Ascending aorta (tissue), 2 donors: Measurements from ENCODE around the gene RBM45. TPM values are rescaled to one million over a fixed set of nuclear protein-coding genes. Genes with fewer than 3 reads are reported as not detected.

Experiments used
- DNase-seq, 2 donors: peaks; one replicate each; pipeline ENCODE4 v3.0.0-alpha.2; 2019; ENCODE audit warnings: low spot score in 2 of 2
- H3K27ac ChIP-seq, 2 donors: fragments of 200-600 bp; sonication (generic); one replicate each; pipeline ENCODE4 v1.5.1; 2016 to 2017; ENCODE audit warnings: mild to moderate bottlenecking in 1 of 2
- H3K27me3 ChIP-seq: fragments of 200-600 bp; sonication (generic); one replicate; pipeline ENCODE4 v1.5.1; 2017
- H3K36me3 ChIP-seq, 2 donors: fragments of 200-600 bp; sonication (generic); one replicate each; pipeline ENCODE4 v1.5.1; 2016
- H3K4me1 ChIP-seq, 2 donors: fragments of 200-600 bp; sonication (generic); one replicate each; pipeline ENCODE4 v1.5.1; 2016 to 2017; ENCODE audit warnings: mild to moderate bottlenecking in 1 of 2
- H3K4me3 ChIP-seq, 2 donors: fragments of 200-600 bp; sonication (generic); one replicate each; pipeline ENCODE4 v1.5.1; 2016 to 2017; ENCODE audit warnings: mild to moderate bottlenecking in 1 of 2
- H3K9me3 ChIP-seq, 2 donors: fragments of 200-600 bp; sonication (generic); one replicate each; pipeline ENCODE4 v1.5.1; 2016
- CTCF ChIP-seq, 3 experiments: fragments of 200-600 bp in 2 of 3; fragments of 450-650 bp in 1 of 3; sonication (generic) in 2 of 3; IDR thresholded peaks; one replicate each; pipeline ENCODE4 v1.5.1; 2016 to 2019; ENCODE audit warnings: antibody characterized with exemption in 3 of 3, mild to moderate bottlenecking in 1 of 3, moderate library complexity in 1 of 3
- intact Hi-C: fragments of 100-400 bp; cut with DNase I; formaldehyde crosslinking; loops from one replicate; pipeline ENCODE4 v1.15.1; 2023
- total RNA-seq: library from RNA; depleted of rRNA; stranded (reverse); fragments of >200 nt; gene quantifications from one replicate; pipeline ENCODE4 v1.1.0, GENCODE V29; 2016

Gene RBM45
- 2.8 TPM for total RNA-seq

GRCh38 chr2:178112202-178113152 lies at the start of gene RBM45:
RBM45 (plus strand) TSS chr2:178112437; CDS start chr2:178112547, 110 bp downstream.
- peak within 1 kb of the TSS; percentile 84 to 94 for H3K4me3 ChIP-seq
- intact Hi-C loops, result loop anchor here (2.0 to 5.0 kb wide), 5 partner anchors 82 to 365 kb away; partner anchors contain the start of genes FKBP7 and OSBPL6
- no peaks in the 10 kb centered on the region for H3K27me3 ChIP-seq
- H3K9me3 ChIP-seq, result no peaks in the 10 kb centered on the region
- DNase-seq, result peak; percentile 54 to 96
- H3K27ac ChIP-seq, result peak within 1 kb of the TSS; percentile 66 to 77
- peaks cover 0 to 6% of the 10 kb centered on the region in 2 donors for H3K4me1 ChIP-seq
- no peaks in the 10 kb centered on the region for H3K36me3 ChIP-seq
- TF ChIP-seq CTCF (IDR thresholded peaks at IDR 0.05), result peak; percentile 88 to 97 (median 94)

- Histone ChIP-seq H3K27me3 (no peaks in the 10 kb centered on the region), H3K4me3 (no peak overlapping the region), H3K36me3 (no peaks in the 10 kb centered on the region), H3K9me3 (no peaks in the 10 kb centered on the region), H3K4me1 (no peaks in the 10 kb centered on the region), H3K27ac (no peak overlapping the region)
- no peak for DNase-seq
- TF ChIP-seq CTCF (IDR thresholded peaks at IDR 0.05), result no peak
- intact Hi-C loops, result no loop called here
Observed at GRCh38 chr2:178066324-178066723, 45.9 kb upstream of the RBM45 start.

- H3K4me1 ChIP-seq, result no peaks in the 10 kb centered on the region
- no peak for DNase-seq
- H3K4me3 ChIP-seq, result no peak overlapping the region
- H3K9me3 ChIP-seq, result no peaks in the 10 kb centered on the region
- H3K27me3 ChIP-seq, result no peaks in the 10 kb centered on the region
- H3K36me3 ChIP-seq, result no peaks in the 10 kb centered on the region
- H3K27ac ChIP-seq, result no peak overlapping the region
- intact Hi-C loops, result no loop called here
- TF ChIP-seq CTCF (IDR thresholded peaks at IDR 0.05), result no peak
Observed at GRCh38 chr2:178066890-178067669, 45.2 kb upstream of the RBM45 start.

GRCh38 chr2:178068823-178069454 lies 43.3 kb upstream of the RBM45 start:
- Histone ChIP-seq H3K4me1 (no peaks in the 10 kb centered on the region), H3K27ac (no peak overlapping the region), H3K9me3 (no peaks in the 10 kb centered on the region), H3K4me3 (no peak overlapping the region), H3K27me3 (no peaks in the 10 kb centered on the region), H3K36me3 (no peaks in the 10 kb centered on the region)
- no peak for DNase-seq
- intact Hi-C loops, result no loop called here
- TF ChIP-seq CTCF (IDR thresholded peaks at IDR 0.05), result no peak

- intact Hi-C loops, result no loop called here
- Histone ChIP-seq H3K36me3 (no peaks in the 10 kb centered on the region), H3K27ac (no peak overlapping the region), H3K4me1 (no peaks in the 10 kb centered on the region), H3K27me3 (no peaks in the 10 kb centered on the region), H3K4me3 (no peak overlapping the region), H3K9me3 (no peaks in the 10 kb centered on the region)
- no peak for DNase-seq
- TF ChIP-seq CTCF (IDR thresholded peaks at IDR 0.05), result no peak
Observed at GRCh38 chr2:178069551-178069950, 42.7 kb upstream of the RBM45 start.
